ENCODE measurements around the gene PGBD4. TPM values are rescaled to one million over a fixed set of nuclear protein-coding genes. Genes with fewer than 3 reads are reported as not detected.

PGBD4 gene
- total and polyA plus RNA-seq, 2 of the 13 experiments (the other 11 are each of a cell fraction or from before 2014, with no cell fraction given) = 1.4 to 1.7 TPM

DNA sequence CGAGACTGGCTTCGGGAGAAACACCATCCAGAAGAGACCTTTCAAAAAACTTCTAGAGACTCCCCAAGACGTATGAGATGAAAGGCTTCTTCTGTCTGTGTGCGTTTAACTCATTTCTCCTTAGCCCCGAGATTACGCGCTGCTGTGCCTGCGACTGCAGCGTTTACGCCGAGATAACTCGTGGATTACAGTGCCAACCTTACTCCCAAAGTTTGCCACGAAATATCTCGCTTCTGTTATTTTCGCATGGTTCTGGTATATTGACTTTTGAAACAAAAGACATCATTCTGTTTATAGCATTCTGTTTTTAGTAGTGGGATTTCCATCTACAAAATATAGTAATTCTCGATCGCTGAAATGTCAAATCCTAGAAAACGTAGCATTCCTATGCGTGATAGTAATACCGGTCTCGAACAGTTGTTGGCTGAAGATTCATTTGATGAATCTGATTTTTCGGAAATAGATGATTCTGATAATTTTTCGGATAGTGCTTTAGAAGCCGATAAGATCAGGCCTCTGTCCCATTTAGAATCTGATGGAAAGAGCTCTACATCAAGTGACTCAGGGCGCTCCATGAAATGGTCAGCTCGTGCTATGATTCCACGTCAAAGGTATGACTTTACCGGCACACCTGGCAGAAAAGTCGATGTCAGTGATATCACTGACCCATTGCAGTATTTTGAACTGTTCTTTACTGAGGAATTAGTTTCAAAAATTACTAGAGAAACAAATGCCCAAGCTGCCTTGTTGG lies 467 bp downstream of the PGBD4 start:
- peak overlapping the region; percentile 88 for H2AFZ ChIP-seq (ENCODE audit: low read length)
- peak overlapping the region; percentile 91 for H3K9ac ChIP-seq (ENCODE audit: insufficient read depth, low read depth, low read length)
- BruUV-seq (replicated peaks) = TSS peak; percentile 88
- no peak for DNase-seq (ENCODE audit: low spot score)
- H3K27ac ChIP-seq (ENCODE audit: extremely low read length, insufficient read depth, low read length) = peak overlapping the region; percentile 72
- no peaks in the 10 kb centered on the region for H3K36me3 ChIP-seq (replicated peaks in 1 of 2; ENCODE audit: control insufficient read depth in 1 of 2, insufficient read depth in 2 of 2, low read length in 2 of 2)
- ChIA-PET POLR2A (interaction anchor here (0.7 to 2.8 kb wide), 13 partner anchors 8 to 240 kb away, joined by 3 to 16 read pairs (median 5); partner anchors contain the start of genes EMC4 and KATNBL1), CTCF (ENCODE audit: low intra/inter-chr PET ratio, low total read pairs) (no interaction called here)
- peaks cover 0 to 3% of the 10 kb centered on the region in 2 experiments; a peak in 1 of 5 replicates for H3K27me3 ChIP-seq (ENCODE audit: control insufficient read depth in 1 of 2, insufficient read depth in 2 of 2, low read length in 2 of 2)
- no peak for FAIRE-seq
- H3K79me2 ChIP-seq (ENCODE audit: insufficient read depth, low read length) = peaks cover 45% of the 10 kb centered on the region
- peaks cover 27% of the 10 kb centered on the region for H3K4me1 ChIP-seq (ENCODE audit: insufficient read depth, low read length)
- no peaks in the 10 kb centered on the region for H4K20me1 ChIP-seq (ENCODE audit: insufficient read depth, low read length)
- in situ Hi-C loops (cut with HindIII; ENCODE audit: extremely low pct_ligation_motif_present, low pct_unique_long_range_greater_than_20kb) (no loop called here), intact Hi-C loops (cut with micrococcal nuclease; ENCODE audit: unreplicated experiment) (loop anchor here (1.0 to 10.0 kb wide), 2 partner anchors 122 to 242 kb away; partner anchors contain the start of genes NOP10 and NUTM1)
- peak overlapping the region; percentile 84 for H3K4me2 ChIP-seq (ENCODE audit: low read depth, low read length)
- no peaks in the 10 kb centered on the region for H3K9me3 ChIP-seq (ENCODE audit: low read length)
- H3K4me3 ChIP-seq (replicated peaks in 1 of 3; ENCODE audit: insufficient read depth in 1 of 3, low read depth in 2 of 3, low read length in 3 of 3) = peak overlapping the region; percentile 75 to 95 (median 92)
- 11% methylated on average over 27 of the region's 29 CpGs for WGBS (ENCODE audit: low lambda C conversion rate)
- ATAC-seq = peak; percentile 22
- no peak for TF ChIP-seq ZNF776 (CRISPR knock-in tag; IDR thresholded peaks at IDR 0.05)
- 0 out of 2 replicates have a peak, but pooled peaks have one; percentile 22 for TF ChIP-seq NKX3-1 (CRISPR knock-in tag; IDR thresholded peaks at IDR 0.05)
- TF ChIP-seq SKI (IDR thresholded peaks at IDR 0.05; ENCODE audit: partially characterized antibody) = peak; percentile 6
- no peak for TF ChIP-seq FOSL2 (CRISPR knock-in tag; IDR thresholded peaks at IDR 0.05)
- TF ChIP-seq NFATC3 (CRISPR knock-in tag; IDR thresholded peaks at IDR 0.05) = 0 out of 2 replicates have a peak, but pooled peaks have one; percentile 1
- TF ChIP-seq HNRNPH1 (optimal IDR thresholded peaks at IDR 0.05; ENCODE audit: low read depth, low read length) = no peak
- peak; percentile 26; the same call in 1 of the 2 replicates for TF ChIP-seq KDM2A (CRISPR knock-in tag; IDR thresholded peaks at IDR 0.05; ENCODE audit: borderline replicate concordance, low read depth)
- TF ChIP-seq, protein P1, sequence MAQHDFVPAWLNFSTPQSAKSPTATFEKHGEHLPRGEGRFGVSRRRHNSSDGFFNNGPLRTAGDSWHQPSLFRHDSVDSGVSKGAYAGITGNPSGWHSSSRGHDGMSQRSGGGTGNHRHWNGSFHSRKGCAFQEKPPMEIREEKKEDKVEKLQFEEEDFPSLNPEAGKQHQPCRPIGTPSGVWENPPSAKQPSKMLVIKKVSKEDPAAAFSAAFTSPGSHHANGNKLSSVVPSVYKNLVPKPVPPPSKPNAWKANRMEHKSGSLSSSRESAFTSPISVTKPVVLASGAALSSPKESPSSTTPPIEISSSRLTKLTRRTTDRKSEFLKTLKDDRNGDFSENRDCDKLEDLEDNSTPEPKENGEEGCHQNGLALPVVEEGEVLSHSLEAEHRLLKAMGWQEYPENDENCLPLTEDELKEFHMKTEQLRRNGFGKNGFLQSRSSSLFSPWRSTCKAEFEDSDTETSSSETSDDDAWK (CRISPR knock-in tag; IDR thresholded peaks at IDR 0.05) = no peak
- TF ChIP-seq NFIB (CRISPR knock-in tag; IDR thresholded peaks at IDR 0.05; ENCODE audit: borderline replicate concordance) = no peak
- TF ChIP-seq ZFP62 (CRISPR knock-in tag; IDR thresholded peaks at IDR 0.05) = no peak
- TF ChIP-seq MAFG (CRISPR knock-in tag; IDR thresholded peaks at IDR 0.05) = no peak
- TF ChIP-seq, protein P2, sequence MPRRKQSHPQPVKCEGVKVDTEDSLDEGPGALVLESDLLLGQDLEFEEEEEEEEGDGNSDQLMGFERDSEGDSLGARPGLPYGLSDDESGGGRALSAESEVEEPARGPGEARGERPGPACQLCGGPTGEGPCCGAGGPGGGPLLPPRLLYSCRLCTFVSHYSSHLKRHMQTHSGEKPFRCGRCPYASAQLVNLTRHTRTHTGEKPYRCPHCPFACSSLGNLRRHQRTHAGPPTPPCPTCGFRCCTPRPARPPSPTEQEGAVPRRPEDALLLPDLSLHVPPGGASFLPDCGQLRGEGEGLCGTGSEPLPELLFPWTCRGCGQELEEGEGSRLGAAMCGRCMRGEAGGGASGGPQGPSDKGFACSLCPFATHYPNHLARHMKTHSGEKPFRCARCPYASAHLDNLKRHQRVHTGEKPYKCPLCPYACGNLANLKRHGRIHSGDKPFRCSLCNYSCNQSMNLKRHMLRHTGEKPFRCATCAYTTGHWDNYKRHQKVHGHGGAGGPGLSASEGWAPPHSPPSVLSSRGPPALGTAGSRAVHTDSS (CRISPR knock-in tag; conservative IDR thresholded peaks at IDR 0.05) = no peak
- peak; percentile 47; the same call in 1 of the 2 replicates for TF ChIP-seq SALL2 (CRISPR knock-in tag; IDR thresholded peaks at IDR 0.05)
- TF ChIP-seq, protein P3, sequence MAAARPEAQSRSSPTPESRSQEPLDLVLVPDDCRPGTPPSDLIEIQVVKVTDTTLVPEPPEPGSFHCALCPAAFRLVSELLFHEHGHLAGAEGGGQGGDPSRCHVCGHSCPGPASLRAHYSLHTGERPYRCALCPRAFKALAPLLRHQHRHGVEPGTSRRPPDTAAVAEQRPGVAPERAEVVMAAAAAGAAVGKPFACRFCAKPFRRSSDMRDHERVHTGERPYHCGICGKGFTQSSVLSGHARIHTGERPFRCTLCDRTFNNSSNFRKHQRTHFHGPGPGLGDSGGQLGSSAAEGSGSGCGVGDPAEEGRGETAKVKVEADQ (CRISPR knock-in tag; IDR thresholded peaks at IDR 0.05; ENCODE audit: borderline replicate concordance) = peak; percentile 31; the same call in 1 of the 2 replicates
- TF ChIP-seq ZNF883 (CRISPR knock-in tag; IDR thresholded peaks at IDR 0.05; ENCODE audit: not compliant biosample characterization) = no peak
- TF ChIP-seq SOX6 (IDR thresholded peaks at IDR 0.05) = no peak
- TF ChIP-seq SOX6 (CRISPR knock-in tag; IDR thresholded peaks at IDR 0.05) = 0 out of 2 replicates have a peak, but pooled peaks have one; percentile 25
- no peak for TF ChIP-seq ZNF33B (CRISPR knock-in tag; IDR thresholded peaks at IDR 0.05)
- no peak for TF ChIP-seq LCORL (IDR thresholded peaks at IDR 0.05)
- no peak for TF ChIP-seq LCORL (CRISPR knock-in tag; IDR thresholded peaks at IDR 0.05)
- no peak for TF ChIP-seq AGO1 (IDR thresholded peaks at IDR 0.05; ENCODE audit: low read depth, low read length, poor library complexity, severe bottlenecking)
- TF ChIP-seq ZNF256 (CRISPR knock-in tag; conservative IDR thresholded peaks at IDR 0.05) = no peak
- no peak for TF ChIP-seq CBX1 (IDR thresholded peaks at IDR 0.05; ENCODE audit: low read depth)

Data from HepG2 (cell line).